Keratinocyte (primary cell): ENCODE results near the gene ZNF407. TPM values are rescaled to one million over a fixed set of nuclear protein-coding genes. Genes with fewer than 3 reads are reported as not detected.

Experiments
- DNase-seq: peaks from one replicate; pipeline ENCODE4 v3.0.0-alpha.2; 2011; ENCODE audit warnings: low read depth, missing footprints, low spot score
- FAIRE-seq: peaks from 2 replicates; lab custom pipeline; 2011; peaks lifted over from hg19 to GRCh38; lab: Jason Lieb, UNC
- H2AFZ ChIP-seq: 2 replicates; pipeline ENCODE4 v1.6.0; 2012; ENCODE audit warnings: low read length, control low read depth, inconsistent platforms; ENCODE audit not compliant: control insufficient read depth
- H3K27ac ChIP-seq: 2 replicates; pipeline ENCODE4 v1.5.1; 2011; ENCODE audit warnings: low read length; ENCODE audit not compliant: control insufficient read depth, insufficient read depth
- H3K27me3 ChIP-seq: 3 replicates; pipeline ENCODE4 v1.6.0; 2011; ENCODE audit warnings: low read length; ENCODE audit not compliant: control insufficient read depth, insufficient read depth; ENCODE audit errors: extremely low read depth
- H3K36me3 ChIP-seq, 2 experiments: 2 replicates in 1 of 2; 3 replicates in 1 of 2; pipeline ENCODE4 v1.5.1; 2011; ENCODE audit warnings: low read length in 2 of 2, mild to moderate bottlenecking in 1 of 2; ENCODE audit not compliant: control insufficient read depth in 2 of 2, insufficient read depth in 2 of 2; ENCODE audit errors: extremely low read depth in 1 of 2
- H3K4me1 ChIP-seq: 3 replicates; pipeline ENCODE4 v1.5.1; 2011; ENCODE audit warnings: low read length; ENCODE audit not compliant: control insufficient read depth, insufficient read depth; ENCODE audit errors: extremely low read depth
- H3K4me2 ChIP-seq: 3 replicates; pipeline ENCODE4 v1.6.0; 2011; ENCODE audit warnings: low read depth, low read length; ENCODE audit not compliant: control insufficient read depth, insufficient read depth; ENCODE audit errors: extremely low read depth
- H3K4me3 ChIP-seq, 3 experiments: fragments of 200-600 bp in 1 of 3; sonication (generic) in 1 of 3; 2 replicates in 2 of 3; 3 replicates in 1 of 3; pipeline ENCODE4 v1.5.1; 2011 to 2016; ENCODE audit warnings: low read length in 3 of 3, mild to moderate bottlenecking in 3 of 3, control low read depth in 2 of 3, inconsistent platforms in 1 of 3, low read depth in 1 of 3, mixed read lengths in 1 of 3, mixed run types in 1 of 3, moderate library complexity in 1 of 3; ENCODE audit not compliant: control insufficient read depth in 2 of 3, insufficient read depth in 2 of 3; ENCODE audit errors: extremely low read depth in 1 of 3
- H3K79me2 ChIP-seq: 2 replicates; pipeline ENCODE4 v1.6.0; 2012; ENCODE audit warnings: low read length; ENCODE audit not compliant: control insufficient read depth, insufficient read depth
- H3K9ac ChIP-seq: 3 replicates; pipeline ENCODE4 v1.6.0; 2011; ENCODE audit warnings: low read length; ENCODE audit not compliant: control insufficient read depth, insufficient read depth; ENCODE audit errors: extremely low read depth
- H3K9me1 ChIP-seq: 3 replicates; pipeline ENCODE4 v1.6.0; 2011; ENCODE audit warnings: low read length; ENCODE audit not compliant: control insufficient read depth, insufficient read depth; ENCODE audit errors: extremely low read depth
- H3K9me3 ChIP-seq: 2 replicates; pipeline ENCODE4 v1.5.1; 2012; ENCODE audit warnings: low read depth, low read length; ENCODE audit not compliant: control insufficient read depth
- H4K20me1 ChIP-seq: 3 replicates; pipeline ENCODE4 v1.6.0; 2011; ENCODE audit warnings: low read length; ENCODE audit not compliant: control insufficient read depth, insufficient read depth; ENCODE audit errors: extremely low read depth
- CTCF ChIP-seq, 3 experiments: IDR thresholded peaks in 1 of 3; conservative IDR thresholded peaks in 1 of 3; optimal IDR thresholded peaks in 1 of 3; 2 replicates in 2 of 3; 3 replicates in 1 of 3; pipeline versions ENCODE3 to v1.5.1; 2011; ENCODE audit warnings: low read length in 3 of 3, mild to moderate bottlenecking in 3 of 3, moderate library complexity in 2 of 3, control low read depth in 1 of 3, inconsistent platforms in 1 of 3; ENCODE audit not compliant: insufficient read depth in 2 of 3; ENCODE audit errors: extremely low read depth in 1 of 3
- EZH2 ChIP-seq: IDR thresholded peaks from one replicate; pipeline ENCODE4 v1.6.1; 2012; ENCODE audit warnings: inconsistent platforms, mild to moderate bottlenecking, low read length, moderate library complexity
- dilution Hi-C: fragments of 300-500 bp; cut with MboI; formaldehyde crosslinking; loops from one replicate; pipeline ENCODE4 v1.7.0; 2020; ENCODE audit warnings: low sequenced_read_pairs; ENCODE audit not compliant: extremely low pct_ligation_motif_present
- polyA plus RNA-seq, 5 experiments: library from polyadenylated mRNA; depleted of rRNA in 3 of 5; stranded (reverse) in 3 of 5; stranded (forward) in 1 of 5; unstranded in 1 of 5; fragments of >200 nt; gene quantifications; 1 replicate in 1 of 5; 2 replicates in 3 of 5; 3 replicates in 1 of 5; pipeline versions ENCODE4 v1.2.1 to v1.2.3, GENCODE V29; 2011 to 2012; ENCODE audit warnings: missing spikeins in 2 of 5, low read depth in 1 of 5, low replicate concordance in 1 of 5

ZNF407 gene
- polyA plus RNA-seq, 1 donor (not counting 4 experiments of a cell fraction or from before 2014, with no cell fraction given), result 3.8 TPM

GRCh38 chr18:74739926-74740325, 142.3 kb downstream of the ZNF407 start:
- H3K36me3 ChIP-seq, result no peaks in the 10 kb centered on the region
- H3K4me1 ChIP-seq, result no peaks in the 10 kb centered on the region
- no peak overlapping the region for H3K4me3 ChIP-seq
- H3K9me1 ChIP-seq, result no peaks in the 10 kb centered on the region
- no peak overlapping the region for H3K27ac ChIP-seq
- H3K9me3 ChIP-seq, result no peaks in the 10 kb centered on the region
- TF ChIP-seq CTCF (optimal IDR thresholded peaks at IDR 0.05 in 1 of 3, IDR thresholded peaks at IDR 0.05 in 1 of 3, conservative IDR thresholded peaks at IDR 0.05 in 1 of 3; ENCODE audit: extremely low read depth in 1 of 3, insufficient read depth in 2 of 3, low read length in 3 of 3) (no peak), EZH2 (no peak)
- dilution Hi-C loops, result no loop called here
- no peaks in the 10 kb centered on the region for H4K20me1 ChIP-seq
- no peak overlapping the region for H3K9ac ChIP-seq
- no peak overlapping the region for H2AFZ ChIP-seq
- H3K79me2 ChIP-seq, result no peaks in the 10 kb centered on the region
- DNase-seq (no peak), FAIRE-seq (no peak)
- no peak overlapping the region for H3K4me2 ChIP-seq
- no peaks in the 10 kb centered on the region for H3K27me3 ChIP-seq

GRCh38 chr18:74742573-74743243, 145.0 kb downstream of the ZNF407 start:
- no peak overlapping the region for H2AFZ ChIP-seq
- H3K4me3 ChIP-seq, result no peak overlapping the region
- H3K9me3 ChIP-seq, result no peaks in the 10 kb centered on the region
- FAIRE-seq (no peak), DNase-seq (no peak)
- no peaks in the 10 kb centered on the region for H3K79me2 ChIP-seq
- no peak overlapping the region for H3K9ac ChIP-seq
- H4K20me1 ChIP-seq, result no peaks in the 10 kb centered on the region
- H3K27ac ChIP-seq, result no peak overlapping the region
- no peaks in the 10 kb centered on the region for H3K27me3 ChIP-seq
- H3K4me1 ChIP-seq, result peaks cover 14% of the 10 kb centered on the region
- H3K4me2 ChIP-seq, result no peak overlapping the region
- dilution Hi-C loops, result no loop called here
- TF ChIP-seq CTCF (optimal IDR thresholded peaks at IDR 0.05 in 1 of 3, IDR thresholded peaks at IDR 0.05 in 1 of 3, conservative IDR thresholded peaks at IDR 0.05 in 1 of 3; ENCODE audit: extremely low read depth in 1 of 3, insufficient read depth in 2 of 3, low read length in 3 of 3), result no peak
- TF ChIP-seq EZH2, result no peak
- no peaks in the 10 kb centered on the region for H3K36me3 ChIP-seq
- H3K9me1 ChIP-seq, result no peaks in the 10 kb centered on the region
